NK-92 (cell line): ENCODE measurements around the gene DEFB132.

Source experiments
- DNase-seq: peaks from one replicate; lab custom pipeline; 2025; ENCODE audit not compliant: unreplicated experiment; lab: John Stamatoyannopoulos, UW

Gene DEFB132

DNA sequence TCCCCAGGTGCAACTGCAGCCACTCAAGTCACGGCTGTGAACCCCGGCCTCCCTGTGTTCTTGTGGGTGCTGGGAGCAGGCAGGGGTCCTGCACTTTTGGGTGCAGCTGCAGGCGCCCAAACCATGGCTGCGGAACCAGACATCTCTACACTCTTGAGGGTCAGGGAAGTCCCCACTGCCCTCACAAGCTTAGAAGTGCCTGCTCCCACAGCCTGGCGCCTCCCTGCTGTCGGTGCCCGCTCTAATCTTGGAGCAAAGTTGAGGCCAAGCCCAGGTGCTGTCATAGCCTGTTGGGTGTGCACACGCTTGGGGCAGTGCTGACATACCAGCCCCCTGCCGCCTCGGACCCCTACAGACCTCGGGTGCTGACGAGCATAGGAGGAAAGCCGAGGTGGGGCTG is 6.2 kb downstream of the DEFB132 start:
- no peak for DNase-seq

DNA sequence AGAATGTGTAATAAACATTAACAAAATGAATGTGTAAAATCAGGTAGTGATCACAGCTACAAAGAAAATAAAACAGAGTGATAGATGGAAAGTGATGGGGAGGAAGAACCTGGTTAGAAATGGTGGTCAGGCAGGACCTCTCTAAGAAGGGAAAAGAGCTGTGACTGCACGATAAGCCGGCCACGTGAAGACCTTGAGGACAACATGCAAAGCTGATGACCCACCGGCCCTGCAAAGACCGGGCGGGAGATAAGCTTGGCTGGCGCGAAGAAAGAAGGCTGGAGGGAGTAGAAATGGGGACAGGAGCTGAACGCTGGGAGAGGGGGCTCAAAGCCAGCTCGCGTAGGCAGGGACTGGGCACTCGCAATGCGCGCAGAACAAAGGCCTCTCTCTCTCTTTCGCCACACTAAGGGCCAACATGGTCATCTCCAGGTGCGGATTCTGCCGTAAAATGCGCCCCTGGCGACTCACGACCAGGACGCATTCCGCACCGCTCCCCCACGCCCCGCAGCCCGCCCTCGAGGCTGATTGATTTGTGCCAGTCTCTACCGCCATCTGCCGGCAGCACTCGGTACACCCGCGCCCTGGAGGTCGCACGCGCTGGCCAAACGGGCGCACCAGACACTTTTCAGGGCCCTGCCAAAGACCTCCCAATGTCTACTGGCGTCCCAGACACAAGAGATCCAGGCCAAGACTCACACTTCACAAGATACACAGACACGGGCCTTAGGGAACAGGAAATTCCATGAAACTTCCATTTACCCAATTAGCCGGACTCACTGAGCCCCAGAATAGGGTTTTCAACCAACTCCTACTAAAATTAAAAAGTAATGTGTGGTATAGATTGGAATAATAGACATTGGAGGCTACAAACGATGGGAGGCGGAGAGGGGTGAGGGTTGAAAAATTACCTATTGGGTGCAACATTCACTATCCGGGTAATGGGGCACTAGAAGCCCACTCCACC is 9.4 kb downstream of the DEFB132 start:
- no peak for DNase-seq

DNA sequence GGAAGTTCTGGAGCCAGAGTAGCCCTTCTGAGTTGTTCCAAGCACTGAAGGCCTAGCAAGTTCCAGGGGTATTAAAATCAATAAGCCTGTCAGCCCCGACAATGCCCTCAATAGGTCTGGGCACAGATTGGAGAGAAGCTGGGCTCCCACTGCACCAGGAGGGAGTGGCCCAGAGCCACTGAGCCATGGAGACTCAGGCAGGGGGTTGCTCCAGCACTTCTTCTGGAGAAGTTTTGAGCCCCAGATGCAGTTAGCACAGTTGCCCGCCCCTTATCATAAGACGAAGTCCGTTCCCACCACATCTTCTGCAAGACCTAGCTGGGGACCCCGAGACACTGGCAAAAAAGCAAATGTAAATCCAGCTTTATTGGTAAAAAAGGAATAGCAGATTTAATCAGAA is 13.0 kb downstream of the DEFB132 start:
- no peak for DNase-seq

DNA sequence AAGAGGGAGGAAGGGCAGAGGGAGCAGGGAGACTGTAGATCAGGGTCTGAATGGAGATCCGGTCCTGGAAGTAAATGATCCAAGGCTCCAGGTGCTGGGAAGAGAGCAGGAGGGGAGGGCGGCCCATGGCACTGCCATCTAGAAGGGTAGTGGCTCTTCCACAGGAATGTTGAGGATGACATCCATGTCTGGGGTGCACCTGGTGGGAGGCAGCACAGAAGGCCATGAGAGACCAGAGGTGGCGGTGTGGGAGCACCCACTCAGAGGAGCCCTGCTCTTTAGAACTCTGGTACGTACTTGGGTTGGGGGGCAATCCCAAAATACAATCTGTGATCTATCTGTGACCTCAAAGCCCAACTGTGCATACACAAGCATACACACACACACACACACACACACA is 13.5 kb downstream of the DEFB132 start:
- no peak for DNase-seq

DNA sequence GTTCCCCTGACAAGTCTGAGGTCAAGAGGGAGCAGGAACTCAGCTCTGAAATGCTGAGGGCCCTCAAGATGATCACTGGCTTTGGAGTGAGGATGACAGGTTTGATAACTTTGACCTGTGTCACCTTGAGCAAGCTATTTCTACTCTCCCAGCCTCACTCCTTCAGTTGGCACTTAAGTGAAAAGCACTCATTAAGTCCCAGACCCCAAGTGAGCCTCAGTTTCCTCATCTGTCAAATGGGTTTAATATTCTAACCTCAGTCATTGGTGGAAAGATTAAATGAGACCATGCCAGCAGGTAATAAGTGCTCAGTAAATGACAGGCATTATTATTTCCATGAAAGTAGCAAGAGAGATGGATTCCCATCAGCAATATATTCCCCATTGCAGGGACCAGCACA is 14.0 kb downstream of the DEFB132 start:
- DNase-seq = no peak

DNA sequence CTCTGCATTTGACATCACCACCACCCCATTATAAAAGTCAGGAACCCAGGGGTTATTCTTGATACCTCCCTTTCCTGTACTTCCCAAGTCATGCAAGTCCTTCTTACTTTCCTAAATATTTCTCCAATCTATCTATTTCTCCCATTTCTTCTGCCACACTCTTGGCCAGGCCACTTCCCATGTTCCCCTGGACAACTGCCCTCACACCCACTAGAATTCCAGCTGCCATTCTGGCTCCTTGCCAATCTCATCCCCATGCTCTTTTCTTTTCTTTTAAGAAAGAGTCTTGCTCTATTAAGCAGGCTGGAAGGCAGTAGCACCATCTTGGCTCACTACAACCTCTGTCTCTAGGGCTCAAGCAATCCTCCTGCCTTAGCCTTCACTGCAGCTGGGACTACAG is 15.2 kb downstream of the DEFB132 start:
- no peak for DNase-seq

DNA sequence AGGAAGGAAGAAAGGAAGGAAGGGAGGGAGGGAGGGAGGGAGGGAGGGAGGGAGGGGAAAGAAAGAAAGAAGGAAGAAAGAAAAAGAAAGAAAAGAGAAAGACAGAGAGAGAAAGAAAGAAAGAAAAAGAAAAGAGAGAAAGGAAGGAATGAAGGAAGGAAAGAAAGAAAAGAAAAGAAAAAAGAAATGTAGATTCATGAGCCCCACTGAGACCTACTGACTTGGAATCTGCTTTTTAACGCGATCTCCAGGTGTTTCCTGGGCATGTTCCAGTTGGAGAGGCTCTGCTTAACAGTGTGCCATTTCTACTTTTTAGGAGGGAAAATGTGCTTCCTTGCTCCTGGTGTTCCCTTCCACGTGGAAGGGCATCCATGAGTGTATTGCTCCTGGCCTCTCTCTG is 16.4 kb downstream of the DEFB132 start:
- no peak for DNase-seq

DNA sequence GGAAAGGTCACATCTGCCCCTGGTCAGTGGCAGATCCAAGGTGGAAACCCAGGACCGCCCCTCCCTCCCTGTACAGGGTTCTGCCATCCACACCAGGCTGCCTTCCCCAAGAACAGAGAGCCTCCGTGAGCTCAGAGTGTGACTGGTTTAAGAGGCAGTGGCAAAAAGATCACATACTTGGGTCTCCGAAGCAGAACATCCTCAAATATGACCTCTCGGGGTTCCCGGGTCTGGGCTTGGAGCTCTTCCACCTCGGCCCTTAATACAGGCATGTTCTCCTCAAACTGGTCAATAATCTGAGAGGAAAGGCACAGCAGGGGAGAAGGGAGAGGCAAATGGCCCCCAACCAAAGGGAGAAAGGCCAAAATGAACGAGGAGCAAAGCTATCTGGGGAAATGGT is 18.3 kb downstream of the DEFB132 start:
- no peak for DNase-seq

DNA sequence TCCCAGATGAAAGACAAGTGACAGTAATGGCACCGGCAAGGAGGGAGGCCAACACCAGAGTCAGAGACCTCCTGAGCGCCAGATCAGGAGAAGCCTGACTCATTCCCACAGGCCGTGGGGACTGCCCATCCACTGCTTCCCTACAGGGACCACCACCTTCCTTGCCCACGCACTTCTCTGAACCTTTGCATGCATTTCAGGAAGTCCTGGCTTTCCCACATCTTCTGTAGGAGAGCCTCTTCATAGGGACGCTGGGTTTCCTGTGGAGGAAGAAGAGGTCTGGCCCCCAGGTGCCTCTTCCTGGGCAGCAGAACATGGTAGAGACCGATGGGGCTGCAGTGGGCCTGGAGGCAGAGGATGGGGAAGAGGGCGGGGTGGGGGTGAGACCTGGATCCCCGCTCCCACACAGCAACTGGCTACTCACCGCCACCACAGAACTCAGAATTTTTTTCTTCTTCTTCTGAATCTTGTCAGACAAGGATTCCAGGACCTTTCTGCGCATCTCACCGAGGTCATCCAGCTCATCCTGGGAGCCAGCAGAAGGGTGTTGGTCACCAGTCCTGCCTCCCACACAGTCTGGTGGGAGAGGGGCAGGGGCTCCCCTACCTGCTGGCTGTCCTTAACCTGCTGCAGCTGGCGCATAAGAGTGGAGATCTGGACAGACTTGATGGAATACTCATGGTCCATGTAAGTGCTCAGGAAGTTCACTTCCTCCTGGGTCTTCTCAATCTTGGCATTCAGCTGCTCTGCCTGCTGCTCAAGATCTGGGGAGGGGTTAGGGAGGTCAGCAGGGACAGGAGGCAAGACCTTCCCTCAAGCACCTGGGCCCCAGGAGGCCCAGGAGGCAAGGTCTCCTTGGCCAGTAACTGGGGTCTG is 19.3 kb downstream of the DEFB132 start:
- DNase-seq = no peak

DNA sequence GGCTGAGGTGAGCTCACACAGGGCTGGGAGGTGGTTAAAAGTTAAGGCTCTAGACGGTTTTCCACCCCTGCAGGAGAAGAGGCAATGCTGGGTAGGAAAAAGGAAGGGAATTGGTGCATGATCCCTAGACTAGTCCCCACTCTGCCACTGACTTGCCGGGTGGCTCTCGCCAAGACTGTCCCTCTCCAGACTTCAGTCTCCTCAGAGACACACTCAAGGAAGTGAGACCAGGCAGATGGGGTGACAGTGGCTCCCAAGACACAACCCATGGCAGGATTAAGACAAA is 19.9 kb downstream of the DEFB132 start:
- DNase-seq = no peak

DNA sequence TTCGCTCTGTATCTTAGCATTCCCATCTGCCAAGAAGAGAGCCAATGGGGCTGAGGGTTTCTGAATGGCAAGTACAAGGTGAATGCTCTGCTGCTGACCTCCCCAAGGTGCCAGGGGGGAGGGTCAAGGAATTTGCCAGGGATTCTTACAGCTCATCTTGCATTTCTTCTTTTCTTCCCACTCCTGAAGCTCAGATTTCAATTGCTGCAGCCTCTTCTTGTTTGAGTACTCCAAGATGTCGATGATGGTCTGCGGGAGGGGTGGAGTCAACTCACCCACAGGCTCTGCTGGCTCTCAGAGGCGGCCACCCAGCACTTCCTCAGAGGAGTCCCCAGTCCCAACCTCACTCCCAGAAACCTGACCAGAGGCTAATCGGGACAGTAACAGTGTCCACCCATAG is 20.7 kb downstream of the DEFB132 start:
- DNase-seq = no peak

DNA sequence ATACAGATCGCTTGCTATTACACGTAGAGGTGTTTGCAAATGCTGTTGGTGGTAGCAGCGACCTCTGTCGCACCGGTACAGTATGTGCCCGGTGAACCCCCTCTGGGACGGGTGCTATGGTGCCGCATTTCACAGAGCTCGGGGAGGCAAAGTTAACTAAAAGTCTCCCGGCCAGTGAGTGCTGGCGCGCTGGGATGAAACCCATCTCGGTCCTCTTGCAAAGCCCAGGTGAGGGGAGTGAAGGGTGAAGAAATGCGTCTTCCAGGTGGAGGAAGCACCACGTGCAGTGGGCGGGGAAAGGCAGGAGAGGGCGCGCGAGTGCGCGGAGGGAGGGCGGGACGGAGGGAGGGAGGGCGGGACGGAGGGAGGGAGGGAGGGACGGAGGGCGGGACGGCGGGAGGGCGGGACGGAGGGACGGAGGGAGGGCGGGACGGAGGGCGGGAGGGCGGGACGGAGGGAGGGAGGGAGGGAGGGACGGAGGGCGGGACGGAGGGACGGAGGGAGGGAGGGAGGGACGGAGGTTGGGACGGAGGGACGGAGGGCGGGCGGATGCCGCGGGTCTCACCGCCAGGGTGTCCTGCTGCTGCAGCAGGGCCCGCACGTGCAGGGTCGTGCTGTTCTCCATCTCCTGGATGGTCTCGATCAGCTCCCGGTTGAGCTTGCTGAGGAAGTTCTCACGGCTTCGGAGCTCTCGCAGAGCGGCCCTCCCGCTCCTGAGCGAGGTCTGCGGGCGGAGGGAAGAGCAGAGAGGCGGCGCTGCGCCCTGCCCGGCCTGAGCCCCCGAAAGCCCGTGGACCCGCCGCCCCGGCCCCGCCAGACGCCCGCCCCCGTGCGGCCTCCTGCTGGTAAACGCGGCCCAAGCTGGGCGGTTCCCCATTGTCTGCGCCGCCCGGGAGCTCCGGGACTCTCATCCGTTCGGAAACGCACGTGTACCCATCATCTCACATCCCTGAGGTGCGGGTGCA is 21.4 kb downstream of the DEFB132 start:
- DNase-seq = no peak

DNA sequence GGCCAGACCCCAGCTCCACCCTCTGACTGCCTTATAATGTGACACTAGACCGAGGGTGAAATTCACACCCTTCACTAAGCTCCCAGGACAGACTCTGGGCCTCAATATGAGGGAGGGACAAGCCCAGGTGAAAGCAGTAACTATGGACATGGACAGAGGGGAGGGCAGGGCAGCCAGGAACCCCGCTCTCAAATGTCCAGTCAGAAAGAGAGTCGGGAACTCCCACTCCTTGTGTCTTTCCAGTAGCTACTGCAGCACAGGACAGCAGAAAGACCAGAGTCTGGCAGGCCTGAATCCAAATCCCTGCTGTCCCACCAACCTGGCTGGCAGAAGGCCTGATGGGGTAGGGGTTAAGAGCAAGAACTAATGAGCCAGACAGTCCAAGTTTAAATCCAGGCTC is 26.6 kb downstream of the DEFB132 start:
- no peak for DNase-seq

DNA sequence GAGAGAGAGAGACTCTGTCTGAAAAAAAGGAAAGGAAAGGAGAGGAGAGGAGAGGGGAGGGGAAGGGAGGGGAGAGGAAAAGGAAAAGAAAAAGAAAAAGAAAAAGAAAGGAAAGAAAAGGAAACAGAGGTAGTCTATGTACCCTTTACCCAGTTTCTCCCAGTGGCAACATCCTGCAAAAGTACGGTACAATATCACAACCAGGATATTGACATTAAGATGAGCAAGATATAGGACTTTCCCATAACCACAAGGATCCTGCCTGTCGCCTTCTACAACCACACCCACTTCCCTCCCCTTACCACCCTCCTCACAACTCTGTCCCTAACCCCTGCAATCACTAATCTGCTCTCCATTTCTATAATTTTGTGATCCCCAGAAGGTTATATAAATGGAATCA is 29.0 kb downstream of the DEFB132 start:
- DNase-seq = no peak

DNA sequence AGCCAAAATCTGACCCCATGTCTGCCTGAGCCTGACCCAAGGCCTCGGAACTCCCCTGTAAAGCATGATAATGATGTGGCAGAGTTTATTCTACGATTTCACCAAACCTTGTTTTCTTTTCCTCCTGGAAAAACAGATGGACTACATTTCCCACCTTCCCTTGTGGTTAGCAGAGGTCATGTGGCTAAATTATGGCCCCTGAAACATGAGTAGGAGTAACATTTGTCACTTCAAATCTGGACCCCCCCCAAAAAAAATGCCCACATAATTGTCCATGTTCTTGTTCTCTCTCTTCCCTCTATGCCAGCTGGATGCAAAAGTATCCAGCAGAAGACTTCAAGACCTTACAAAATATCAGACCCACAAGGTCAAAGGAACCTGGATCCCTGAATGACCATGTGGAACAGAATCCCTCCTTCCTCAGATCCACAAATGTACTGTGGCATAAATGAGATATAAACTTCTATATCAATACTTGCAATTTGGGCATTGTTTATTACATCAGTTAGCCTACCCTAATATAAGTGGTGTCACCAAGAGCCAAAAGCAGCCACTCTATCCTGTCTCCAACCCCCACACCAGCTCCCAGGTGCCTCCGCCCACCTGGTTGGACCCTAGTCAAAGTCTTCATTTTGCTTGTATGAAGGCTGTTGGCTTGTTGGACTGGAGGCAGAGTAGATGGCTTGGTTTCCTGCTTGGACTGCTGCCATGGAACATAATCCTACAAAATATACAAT is 31.6 kb downstream of the DEFB132 start:
- no peak for DNase-seq

DNA sequence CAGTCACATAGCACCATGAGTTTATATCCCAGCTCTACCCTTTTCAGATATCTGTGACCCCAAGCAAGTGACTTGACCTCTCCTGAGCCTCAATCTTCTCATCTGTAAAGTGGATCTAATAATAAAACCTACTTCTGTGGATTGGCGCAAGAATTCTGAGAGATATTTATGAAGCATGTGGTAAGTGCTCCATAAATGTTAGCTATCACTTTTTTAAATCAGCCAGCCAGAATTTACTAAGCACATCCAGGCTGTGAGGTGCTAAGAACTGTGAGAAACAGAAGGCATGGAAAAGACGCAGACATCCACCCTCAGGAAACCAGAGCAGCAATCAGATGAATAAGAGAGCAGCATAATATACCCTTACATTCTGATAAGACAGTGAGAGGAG is 32.2 kb downstream of the DEFB132 start:
- no peak for DNase-seq

DNA sequence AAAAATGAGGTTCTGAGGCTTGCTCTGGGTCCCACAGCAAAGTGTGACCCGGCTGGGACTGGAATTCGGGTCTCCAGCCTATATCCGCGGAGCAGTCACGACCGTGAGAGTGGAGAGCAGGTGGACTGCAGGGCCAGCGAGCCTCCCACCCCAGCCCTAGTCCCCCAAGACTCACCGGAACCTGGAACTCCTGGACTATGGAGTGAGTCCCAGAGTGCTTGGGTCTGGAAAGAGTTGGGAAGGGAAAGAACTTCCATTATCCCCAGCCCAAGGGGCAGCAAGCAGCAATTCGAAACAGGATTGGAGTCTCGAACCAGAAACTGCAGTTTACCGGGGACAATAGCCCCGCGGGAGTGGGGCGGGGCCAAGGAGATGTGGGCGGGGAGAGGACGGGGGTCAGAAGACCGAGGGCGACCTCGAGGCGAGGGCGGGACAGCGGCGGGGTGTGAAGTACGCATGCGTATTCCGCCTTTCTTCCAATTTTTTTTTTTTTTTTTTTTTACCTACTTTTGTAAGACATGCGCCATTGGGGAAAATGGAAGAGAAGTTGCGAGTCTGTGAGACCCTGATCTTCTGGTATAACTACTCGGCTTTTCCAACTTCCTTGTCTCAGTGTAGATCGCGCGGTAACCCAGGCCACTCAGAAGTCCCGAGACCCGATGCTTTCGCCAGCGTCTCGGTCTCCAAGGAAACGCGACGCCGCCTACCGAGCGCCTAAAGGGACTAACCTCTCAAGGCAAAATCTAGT is 32.7 kb downstream of the DEFB132 start, which contains the start of gene C20orf96:
C20orf96 (minus strand) TSS at position 667 of the 748 bp plus-strand sequence; CDS start at position 527, 140 bp downstream.
- DNase-seq = no peak

DNA sequence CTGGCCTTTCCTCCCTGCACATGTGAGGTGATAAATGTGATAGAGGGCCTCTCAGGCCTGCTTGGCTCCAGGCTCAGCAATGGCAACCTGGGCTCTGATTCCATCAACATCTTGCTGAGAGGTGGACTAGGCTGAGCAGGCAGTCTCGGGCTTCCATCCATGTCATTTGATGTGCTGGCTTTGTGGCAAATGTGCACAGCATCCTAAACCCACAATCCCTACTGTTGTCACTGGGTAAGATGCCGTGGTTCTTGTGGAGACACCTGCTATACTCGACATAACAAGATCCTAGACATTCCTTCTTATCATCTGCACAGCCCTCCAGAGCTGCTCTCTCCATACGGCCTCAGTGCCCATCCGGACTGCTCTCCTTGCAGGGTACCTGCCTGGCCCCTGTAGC is 37.1 kb downstream of the DEFB132 start:
- no peak for DNase-seq

DNA sequence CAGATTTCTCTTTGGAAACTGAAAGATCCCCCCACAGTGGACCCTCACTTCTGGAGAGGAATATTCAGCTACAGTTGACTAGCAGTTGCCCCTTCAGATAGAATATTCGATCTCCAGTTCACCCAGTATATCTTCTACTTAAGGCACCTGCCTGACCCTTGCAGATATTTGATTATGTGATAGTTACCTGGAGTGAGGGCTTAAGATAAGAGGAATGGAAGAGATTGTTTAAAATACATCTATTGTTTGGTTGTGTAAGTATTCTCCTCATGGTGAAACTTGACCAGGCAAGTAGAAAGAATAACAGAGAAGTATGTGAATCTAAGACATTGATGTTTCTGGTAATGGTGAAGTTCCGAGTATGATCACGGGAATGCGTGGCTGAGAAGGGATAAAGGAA is 38.3 kb downstream of the DEFB132 start:
- no peak for DNase-seq
